Measurements from ENCODE around the gene TMEM163.

DNA sequence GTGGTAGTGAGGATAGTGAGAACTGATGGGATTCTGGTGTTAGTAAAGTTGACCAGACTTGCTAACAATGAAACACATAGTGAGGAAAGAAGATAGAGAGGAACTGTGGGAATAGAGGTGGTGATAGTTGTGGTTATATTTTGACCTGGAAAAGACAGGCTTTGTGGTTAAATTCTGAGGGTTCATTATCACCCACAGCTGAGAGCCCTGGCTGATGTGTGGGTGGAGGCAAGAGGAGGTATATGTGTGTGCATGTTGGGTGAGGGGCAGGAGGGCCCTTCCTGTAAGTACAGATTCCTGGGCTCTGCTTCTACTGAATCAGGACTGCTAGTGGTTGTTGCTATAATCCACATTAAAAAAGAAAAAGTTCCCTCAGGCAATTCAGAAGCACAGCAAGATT is 26.2 kb upstream of the TMEM163 start:
- no peak for TF ChIP-seq CTCF (IDR thresholded peaks at IDR 0.05; ENCODE audit: low read length)
- no peak for TF ChIP-seq EZH2 (IDR thresholded peaks at IDR 0.05; ENCODE audit: borderline replicate concordance, low read length)

All from OCI-LY1 (cell line).